GM21526 (cell line): ENCODE results near the gene SLC29A4.
"Not testable (repeated sequence)": the region's sequence is repeated elsewhere in the genome, so short reads cannot be mapped to it uniquely, and the experiment has no call there.

Source experiments
- ATAC-seq: cut with Tn5 transposase; IDR thresholded peaks from one replicate; pipeline ENCODE4 v1.9.1; 2021; ENCODE audit warnings: moderate library complexity; ENCODE audit not compliant: unreplicated experiment, low FRiP score

Gene SLC29A4

GRCh38 chr7:5282543-5283316, at the start of gene SLC29A4:
Gene SLC29A4 (plus strand): TSS chr7:5282943. CDS start chr7:5287817, 4,874 bp downstream.
- no peak for ATAC-seq

- ATAC-seq: no peak
Observed at GRCh38 chr7:5234852-5235831, 47.6 kb upstream of the SLC29A4 start.

GRCh38 chr7:5237286-5237685, 45.5 kb upstream of the SLC29A4 start:
- ATAC-seq: no peak

GRCh38 chr7:5238500-5238899, 44.2 kb upstream of the SLC29A4 start:
- no peak for ATAC-seq

GRCh38 chr7:5243261-5243660, 39.5 kb upstream of the SLC29A4 start:
- no peak for ATAC-seq

- ATAC-seq: no peak
Observed at GRCh38 chr7:5248201-5248885, 34.4 kb upstream of the SLC29A4 start.

- not testable (repeated sequence) for ATAC-seq
Observed at GRCh38 chr7:5250787-5251186, 32.0 kb upstream of the SLC29A4 start.

- ATAC-seq: not testable (repeated sequence)
Observed at GRCh38 chr7:5253529-5253928, 29.2 kb upstream of the SLC29A4 start.

- ATAC-seq: not testable (repeated sequence)
Observed at GRCh38 chr7:5254371-5254770, 28.4 kb upstream of the SLC29A4 start.

- ATAC-seq: no peak
Observed at GRCh38 chr7:5255832-5256231, 26.9 kb upstream of the SLC29A4 start.

GRCh38 chr7:5260530-5261068, 22.1 kb upstream of the SLC29A4 start:
- ATAC-seq: not testable (repeated sequence)

- not testable (repeated sequence) for ATAC-seq
Observed at GRCh38 chr7:5263066-5263465, 19.7 kb upstream of the SLC29A4 start.

GRCh38 chr7:5265320-5266190, 17.2 kb upstream of the SLC29A4 start:
- ATAC-seq: no peak

- ATAC-seq: no peak
Observed at GRCh38 chr7:5266191-5267028, 16.3 kb upstream of the SLC29A4 start.

- not testable (repeated sequence) for ATAC-seq
Observed at GRCh38 chr7:5267829-5268228, 14.9 kb upstream of the SLC29A4 start.

- ATAC-seq: not testable (repeated sequence)
Observed at GRCh38 chr7:5269992-5270657, 12.6 kb upstream of the SLC29A4 start.

- ATAC-seq: no peak
Observed at GRCh38 chr7:5270788-5271187, 12.0 kb upstream of the SLC29A4 start.

GRCh38 chr7:5273831-5274405, 8.8 kb upstream of the SLC29A4 start:
- ATAC-seq: not testable (repeated sequence)
